Measurements from ENCODE around the gene CARM1. TPM values are rescaled to one million over a fixed set of nuclear protein-coding genes. Genes with fewer than 3 reads are reported as not detected.

The CARM1 gene
- total and polyA plus RNA-seq, 2 of the 13 experiments (the other 11 are each of a cell fraction or from before 2014, with no cell fraction given), result 27.6 to 55.8 TPM

GRCh38 chr19:10835754-10836478, 35.4 kb upstream of the CARM1 start, which contains the start of gene TMED1 (continued):
- TF ChIP-seq AKNA (CRISPR knock-in tag; IDR thresholded peaks at IDR 0.05; ENCODE audit: borderline replicate concordance) (no peak), ATF3 (CRISPR knock-in tag; IDR thresholded peaks at IDR 0.05) (no peak), KLF11 (CRISPR knock-in tag; IDR thresholded peaks at IDR 0.05) (peak; percentile 12; the same call in 1 of the 2 replicates), TARDBP (CRISPR knock-in tag; IDR thresholded peaks at IDR 0.05) (peak; percentile 56; the same call in 1 of the 2 replicates), ZNF256 (CRISPR knock-in tag; conservative IDR thresholded peaks at IDR 0.05) (no peak), ZNF749 (CRISPR knock-in tag; IDR thresholded peaks at IDR 0.05; ENCODE audit: borderline replicate concordance) (no peak)
